Activated naive CD8-positive, alpha-beta T cell treated with anti-CD3 and anti-CD28 coated beads, Interleukin-2, amount 50 U/mL, for 16 hours (primary cell): ENCODE results near the gene HECTD1.
"Not testable (repeated sequence)": the region's sequence is repeated elsewhere in the genome, so short reads cannot be mapped to it uniquely, and the experiment has no call there.

ENCODE experiments used
- DNase-seq: peaks from one replicate; pipeline ENCODE4 v3.0.0-alpha.2; 2020; ENCODE audit warnings: low read depth, low spot score

HECTD1 gene

DNA sequence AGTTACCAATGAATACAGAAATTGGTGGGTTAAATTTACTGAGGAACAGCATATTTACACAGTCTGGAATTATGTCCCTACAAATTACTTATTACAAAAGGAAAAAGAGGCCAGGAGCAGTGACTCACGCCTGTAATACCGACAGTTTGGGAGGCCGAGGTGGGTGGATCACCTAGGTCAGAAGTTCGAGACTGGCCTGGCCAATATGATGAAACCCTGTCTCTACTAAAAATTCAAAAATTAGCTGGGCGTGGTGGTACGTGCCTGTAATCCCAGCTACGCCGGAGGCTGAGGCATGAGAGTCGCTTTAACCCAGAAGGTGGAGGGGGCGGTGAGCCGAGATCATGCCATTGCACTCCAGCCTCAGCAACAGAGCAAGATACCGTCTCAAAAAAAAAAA lies 52.6 kb downstream of the HECTD1 start:
- DNase-seq, result no peak

DNA sequence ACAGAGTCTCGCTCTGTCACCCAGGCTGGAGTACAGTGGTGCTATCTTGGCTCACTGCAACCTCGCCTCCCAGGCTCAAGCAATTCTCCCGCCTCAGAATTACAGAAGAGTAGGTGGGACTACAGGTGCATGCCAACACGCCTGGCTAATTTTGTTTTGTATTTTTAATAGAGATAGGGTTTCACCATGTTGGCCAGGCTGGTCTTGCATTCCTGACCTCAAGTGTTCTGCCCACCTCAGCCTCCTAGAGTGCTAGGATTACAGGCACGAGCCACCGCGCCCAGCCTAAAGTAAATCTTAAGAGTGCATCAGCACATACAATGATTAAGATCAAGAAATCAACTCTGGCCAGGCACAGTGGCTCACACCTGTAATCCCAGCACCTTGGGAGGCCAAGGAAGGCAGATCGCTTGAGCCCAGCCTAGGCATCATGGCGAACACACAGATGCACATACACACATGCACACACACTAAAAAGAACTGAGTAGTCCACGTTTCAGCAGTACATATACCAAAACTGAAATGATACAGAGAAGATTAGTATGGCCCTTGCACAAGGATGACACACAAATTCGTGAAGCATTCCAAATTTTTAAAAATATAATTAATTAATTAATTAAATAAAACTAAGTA lies 65.0 kb downstream of the HECTD1 start:
- no peak for DNase-seq

DNA sequence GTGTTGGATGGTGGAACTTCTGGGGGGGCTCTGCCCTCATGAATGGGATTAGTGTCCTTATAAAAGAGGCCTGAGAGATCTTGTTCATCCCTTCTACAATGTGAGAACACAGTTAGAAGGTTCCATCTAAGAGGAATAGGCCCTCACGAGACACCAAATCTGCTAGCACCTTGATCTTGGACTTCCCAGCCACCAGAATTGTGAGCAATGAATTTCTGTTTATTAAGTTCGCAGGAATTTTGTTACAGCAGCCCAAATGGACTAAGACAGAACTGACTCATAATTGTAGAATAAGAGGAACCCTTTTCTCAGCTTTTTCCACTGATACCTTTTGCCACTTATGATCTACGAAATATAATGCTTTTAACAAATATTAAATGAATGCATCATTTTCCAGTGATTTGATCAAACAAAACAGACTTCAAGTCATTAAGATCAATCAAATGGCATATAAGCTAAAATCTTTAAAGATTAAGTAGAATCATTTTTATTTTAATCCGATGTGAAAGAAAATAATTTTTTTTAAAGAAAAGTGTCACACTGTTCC lies 68.2 kb downstream of the HECTD1 start:
- DNase-seq, result no peak

DNA sequence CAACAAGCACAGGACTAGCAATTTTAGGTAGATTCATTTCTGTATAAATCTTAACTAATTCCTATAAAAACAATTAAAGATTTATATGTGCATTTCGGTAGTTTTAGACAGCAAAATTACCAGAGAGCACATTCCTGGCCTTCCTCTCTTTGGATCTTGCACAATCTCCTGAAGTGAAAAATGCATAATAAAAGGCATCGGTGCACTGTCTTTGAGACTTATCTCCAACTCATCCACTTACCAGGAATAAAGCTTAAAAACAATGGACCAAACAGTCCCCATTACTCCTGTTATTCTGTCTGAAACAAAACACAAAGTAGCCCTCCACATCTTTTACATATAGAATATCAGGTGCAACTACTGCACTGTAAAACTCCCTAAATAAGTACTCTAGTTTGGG lies 69.3 kb downstream of the HECTD1 start:
- no peak for DNase-seq

DNA sequence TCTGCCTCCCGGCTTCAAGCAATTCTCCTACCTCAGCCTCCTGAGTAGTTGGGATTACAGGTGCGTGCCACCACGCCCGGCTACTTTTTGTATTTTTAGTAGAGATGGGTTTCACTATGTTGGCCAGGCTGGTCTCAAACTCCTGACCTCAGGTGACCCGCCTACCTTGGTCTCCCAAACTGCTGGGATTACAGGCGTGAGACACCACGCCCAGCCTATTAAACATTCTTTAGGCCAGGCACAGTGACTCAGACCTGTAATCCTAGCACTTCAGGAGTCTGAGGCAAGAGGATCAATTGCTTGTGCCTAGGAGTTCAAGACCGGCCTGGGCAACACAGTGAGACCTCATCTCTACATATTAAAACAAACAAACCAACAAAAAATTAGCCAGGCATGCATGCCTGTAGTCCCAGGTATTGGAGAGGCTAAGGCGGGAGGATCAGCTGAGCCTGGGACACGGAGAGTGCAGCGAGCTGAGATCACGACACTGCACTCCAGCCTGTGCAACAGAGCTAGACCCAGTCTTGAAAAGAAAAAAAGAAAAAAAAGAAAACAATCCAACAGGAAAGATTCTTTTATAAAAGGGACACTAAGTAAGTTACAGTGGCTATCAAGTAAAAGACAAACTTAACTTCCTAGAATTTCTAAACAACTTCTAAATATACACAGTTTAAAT lies 70.2 kb downstream of the HECTD1 start:
- no peak for DNase-seq

DNA sequence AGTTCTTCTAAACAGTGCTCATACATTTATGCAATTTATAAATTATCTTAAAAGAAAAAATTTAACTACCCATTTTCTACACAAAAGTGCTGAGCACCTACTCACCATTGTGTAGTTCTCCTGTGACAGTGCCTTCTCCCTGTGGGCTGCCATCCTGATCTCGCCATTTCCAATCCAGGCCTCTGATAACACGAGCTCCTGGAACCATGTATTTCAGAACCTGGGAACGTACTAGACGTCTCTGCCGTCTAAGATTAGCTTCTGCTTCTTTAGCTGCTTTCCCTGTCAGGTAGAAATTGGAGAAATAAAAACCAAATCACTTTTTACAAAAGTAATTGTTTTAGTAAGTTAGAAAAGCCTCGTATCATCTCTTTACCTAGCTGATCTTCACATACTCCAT lies 74.5 kb downstream of the HECTD1 start:
- DNase-seq, result no peak

DNA sequence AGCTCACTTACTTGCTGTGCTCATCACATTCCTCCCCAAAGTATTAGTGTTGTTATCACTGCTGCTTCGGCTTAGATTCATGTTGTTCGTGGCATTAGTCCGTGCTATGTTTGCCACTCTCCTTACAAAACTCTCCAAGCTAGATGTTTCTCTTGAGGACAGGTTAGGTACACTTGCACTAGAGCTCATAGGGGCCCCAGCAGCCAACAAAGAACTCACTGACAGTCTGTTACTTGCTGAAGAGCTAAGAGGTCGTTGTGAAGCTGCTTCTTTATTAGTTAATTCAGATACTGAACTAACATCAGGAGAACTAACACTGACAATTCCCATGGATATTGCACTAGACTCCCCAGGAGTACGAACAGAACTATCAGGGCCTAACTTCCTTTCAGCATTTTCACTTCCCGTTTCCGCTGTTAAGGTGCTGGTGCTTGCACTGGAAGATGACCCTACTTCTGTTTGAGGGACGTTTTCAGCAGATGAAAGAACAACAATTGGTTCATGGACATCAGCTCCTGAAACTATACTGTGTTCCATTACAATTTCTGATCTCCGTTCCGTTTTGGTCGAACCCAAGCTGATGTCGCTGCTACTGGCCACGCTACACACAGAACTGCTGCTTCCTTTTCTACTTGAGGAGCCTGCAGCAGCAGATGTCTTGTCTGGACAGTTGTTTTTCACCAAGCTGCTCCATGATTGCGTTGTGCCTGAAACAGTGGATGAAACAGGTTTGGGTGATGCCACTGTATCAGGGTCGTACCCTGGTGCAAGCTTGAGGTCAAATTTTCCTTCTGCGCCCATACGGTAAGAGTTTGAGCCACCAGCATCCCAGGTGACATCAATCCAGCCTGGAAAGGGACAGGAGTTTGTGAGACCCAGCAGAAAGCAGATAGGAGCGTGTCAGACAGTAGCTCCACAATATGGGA lies 78.7 kb downstream of the HECTD1 start:
- no peak for DNase-seq

DNA sequence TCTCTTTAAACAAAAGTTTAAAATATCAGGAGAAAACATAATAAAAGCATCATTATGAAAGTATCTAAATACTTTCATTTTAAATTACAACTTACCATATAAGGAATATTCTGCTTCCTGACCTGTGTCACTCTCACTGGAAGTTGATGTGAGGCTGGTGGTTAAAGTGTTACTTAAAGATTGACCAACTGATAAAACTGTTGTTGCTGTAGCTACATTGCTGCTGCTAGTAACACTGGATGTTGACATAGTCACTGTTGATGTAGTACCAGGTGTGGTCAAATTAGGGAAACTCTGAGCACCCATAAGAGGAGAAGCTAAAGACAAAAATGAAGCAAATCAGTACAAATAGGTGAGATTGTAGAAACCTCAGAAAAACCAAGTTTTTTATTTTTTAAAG lies 79.9 kb downstream of the HECTD1 start:
- DNase-seq, result no peak

DNA sequence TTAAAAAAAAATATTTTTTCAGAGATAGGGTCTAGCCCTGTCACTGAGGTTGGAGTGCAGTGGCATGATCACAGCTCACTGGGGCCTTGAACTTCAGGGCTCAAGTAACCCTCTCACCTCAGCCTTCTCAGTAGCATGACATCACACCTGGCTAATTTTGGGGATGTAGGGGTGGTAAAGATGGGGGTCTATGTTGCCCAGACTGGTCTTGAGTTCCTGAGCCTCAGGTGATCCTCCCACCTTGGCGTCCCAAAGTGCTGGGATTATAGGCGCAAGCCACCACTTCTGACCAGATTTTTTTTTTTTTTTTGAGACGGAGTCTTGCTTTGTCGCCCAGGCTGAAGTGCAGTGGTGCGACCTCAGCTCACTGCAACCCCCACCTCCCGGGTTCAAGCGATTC lies 80.9 kb downstream of the HECTD1 start:
- DNase-seq, result no peak

DNA sequence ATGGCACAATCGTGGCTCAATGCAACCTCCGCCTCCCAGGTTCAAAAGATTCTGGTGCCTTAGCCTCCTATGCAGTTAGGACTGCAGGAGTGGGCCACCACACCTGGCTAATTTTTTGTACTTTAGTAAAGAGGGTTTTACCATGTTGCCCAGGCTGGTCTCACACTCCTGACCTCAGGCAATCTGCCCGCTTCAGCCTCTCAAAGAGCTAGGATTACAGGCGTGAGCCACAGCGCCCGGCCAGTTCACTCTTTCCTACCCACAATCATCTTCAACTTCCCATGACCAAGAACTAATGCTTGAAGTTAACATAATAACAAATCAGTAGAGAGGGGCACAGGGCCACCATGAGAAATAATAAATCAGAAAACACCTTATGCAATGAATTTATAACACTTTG lies 82.4 kb downstream of the HECTD1 start:
- DNase-seq, result no peak

DNA sequence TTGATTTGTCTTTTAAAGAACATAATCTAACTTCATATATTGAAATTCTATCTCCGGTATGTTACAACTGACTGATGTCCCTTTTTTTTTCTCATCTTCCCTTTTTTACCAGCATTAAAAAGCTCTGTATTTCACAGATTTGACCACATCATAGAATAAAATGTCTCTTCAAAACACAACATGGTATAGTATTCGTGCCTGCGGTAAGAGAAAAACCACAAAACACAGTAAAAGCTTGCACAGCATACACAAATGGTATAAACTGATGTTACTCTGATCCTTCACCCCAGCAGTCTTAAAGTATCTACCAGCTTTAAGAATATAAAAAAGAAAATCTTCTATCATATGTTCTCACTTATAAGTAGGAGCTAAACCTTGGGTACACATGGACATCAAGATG lies 83.4 kb downstream of the HECTD1 start:
- no peak for DNase-seq

DNA sequence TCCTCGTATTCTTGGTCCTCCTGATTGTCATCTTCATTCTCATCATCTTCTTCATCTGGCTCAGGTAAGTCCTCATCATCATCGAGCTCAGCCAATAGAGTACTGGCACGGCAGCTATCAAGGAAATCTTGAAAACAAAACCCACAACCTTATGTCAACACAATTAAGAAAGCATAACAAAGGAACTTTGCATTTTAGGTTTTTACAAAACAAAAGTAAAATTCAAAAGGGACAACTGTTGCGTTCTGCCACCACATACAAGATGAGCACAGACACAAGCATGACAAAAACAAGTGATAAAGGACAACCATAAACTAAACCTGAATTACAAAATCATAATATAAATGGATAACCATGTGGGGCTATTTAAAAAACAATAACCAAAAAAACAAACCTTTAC lies 84.7 kb downstream of the HECTD1 start:
- no peak for DNase-seq

DNA sequence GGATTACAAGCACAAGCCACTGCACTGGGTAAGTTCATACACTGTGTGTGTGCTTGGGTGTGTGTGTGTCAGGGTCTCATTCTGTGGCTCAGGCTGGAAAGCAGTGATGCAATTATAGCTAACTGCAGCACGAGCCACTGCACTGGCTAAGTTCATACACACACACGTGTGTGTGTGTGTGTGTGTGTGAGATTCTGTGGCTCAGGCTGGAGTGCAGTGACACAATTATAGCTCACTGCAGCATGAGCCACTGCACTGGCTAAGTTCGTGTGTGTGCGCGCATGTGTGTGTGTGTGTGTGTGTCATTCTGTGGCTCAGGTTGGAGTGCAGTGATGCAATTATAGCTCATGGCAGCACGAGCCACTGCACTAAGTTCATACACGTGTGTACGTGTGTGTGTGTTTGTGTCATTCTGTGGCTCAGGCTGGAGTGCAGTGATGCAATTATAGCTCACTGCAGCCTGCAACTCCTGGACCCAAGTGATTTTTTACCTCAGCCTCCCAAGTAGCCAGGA lies 85.4 kb downstream of the HECTD1 start:
- no peak for DNase-seq

DNA sequence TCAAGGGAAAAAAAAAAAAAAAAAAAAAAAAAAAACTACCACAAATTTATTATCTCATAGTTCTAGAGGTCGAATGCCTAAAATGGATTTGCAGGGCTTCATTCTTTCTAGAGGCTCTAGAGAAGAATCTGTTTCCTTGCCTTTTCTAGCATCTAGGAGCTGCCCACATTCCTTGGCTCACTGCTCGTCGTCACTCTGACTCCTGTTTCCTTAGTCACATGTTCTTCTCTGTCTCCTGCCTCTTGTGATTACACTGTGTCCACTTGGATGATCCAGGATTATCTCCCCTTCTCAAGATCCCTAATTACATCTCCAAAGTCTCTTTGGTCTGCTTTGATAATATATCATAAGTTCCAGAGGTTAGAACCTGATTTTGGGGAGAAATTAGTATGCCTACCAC lies 88.7 kb downstream of the HECTD1 start:
- DNase-seq, result no peak

DNA sequence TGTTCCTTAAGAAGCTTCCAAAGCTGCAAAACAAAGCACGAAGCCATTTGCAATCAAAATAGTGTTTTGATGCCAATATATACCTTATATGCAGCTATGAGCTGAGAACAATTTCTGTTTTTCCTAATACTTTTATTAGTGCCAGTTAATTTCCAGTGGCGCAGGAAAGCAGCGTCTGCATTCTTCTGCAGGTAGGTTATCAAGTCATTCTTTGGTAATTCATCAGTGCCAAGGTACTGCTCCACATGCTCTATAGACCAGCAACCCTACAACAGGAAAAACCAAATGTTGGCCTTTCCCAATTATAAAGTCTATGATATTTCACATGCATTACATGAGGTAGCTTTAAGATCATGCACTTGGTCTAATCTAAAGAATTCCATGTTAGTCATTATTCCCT lies 93.8 kb downstream of the HECTD1 start:
- no peak for DNase-seq

DNA sequence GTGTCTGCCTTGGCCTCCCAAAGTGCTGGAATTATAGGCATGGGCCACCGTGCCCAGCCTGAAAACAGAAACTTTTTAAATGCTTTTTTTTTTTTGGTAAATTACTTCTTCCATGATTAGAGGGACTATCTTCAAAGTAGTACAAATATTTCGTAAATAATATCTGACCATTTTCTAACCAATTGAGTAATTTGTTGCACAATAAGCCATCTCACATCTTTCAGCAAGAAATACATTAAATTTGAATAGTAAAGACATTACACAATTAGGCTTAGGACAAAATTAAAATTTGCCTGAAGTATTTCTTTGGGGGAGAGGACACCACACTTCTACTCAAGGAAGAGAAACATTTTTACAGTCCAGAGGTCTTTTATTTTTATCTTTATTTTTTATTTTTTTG lies 96.7 kb downstream of the HECTD1 start:
- DNase-seq, result no peak

DNA sequence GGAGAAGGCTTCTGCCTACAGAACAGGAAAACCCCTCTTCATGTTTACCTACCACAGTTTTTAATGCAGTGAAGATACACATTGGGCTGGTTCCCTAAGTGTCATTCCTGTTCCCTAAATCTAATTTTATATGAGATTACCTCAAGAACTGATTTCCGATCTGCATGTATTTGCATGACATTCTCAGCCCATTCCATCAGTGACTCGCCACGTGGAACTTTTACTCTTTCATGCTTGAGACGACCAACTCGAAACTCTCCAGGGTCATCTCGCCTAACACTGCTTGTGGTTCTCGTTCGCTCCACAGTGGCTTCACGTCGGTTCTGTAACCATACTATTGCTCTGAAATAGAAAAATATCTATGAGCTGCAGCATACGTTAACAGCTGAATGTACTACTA lies 98.3 kb downstream of the HECTD1 start:
- DNase-seq, result no peak

DNA sequence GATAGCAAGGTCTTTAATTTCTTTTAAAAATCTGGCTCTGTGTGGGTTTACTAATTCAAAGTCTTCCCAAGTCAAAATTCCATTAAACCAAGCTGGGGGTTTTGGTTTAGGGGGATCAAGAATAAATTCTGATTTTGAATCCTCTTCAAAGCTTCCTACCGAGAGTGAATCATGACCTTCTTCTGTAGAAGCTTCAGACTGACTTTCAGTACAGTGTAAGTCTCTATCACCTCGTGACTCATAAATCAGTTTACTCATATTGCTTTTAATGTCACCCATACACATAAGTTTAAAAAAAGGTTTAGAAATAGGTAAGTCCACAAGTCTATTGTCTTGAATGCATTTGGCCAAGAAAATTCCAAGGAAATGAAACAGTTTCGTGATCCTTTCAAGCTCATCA lies 100.8 kb downstream of the HECTD1 start:
- DNase-seq, result no peak

DNA sequence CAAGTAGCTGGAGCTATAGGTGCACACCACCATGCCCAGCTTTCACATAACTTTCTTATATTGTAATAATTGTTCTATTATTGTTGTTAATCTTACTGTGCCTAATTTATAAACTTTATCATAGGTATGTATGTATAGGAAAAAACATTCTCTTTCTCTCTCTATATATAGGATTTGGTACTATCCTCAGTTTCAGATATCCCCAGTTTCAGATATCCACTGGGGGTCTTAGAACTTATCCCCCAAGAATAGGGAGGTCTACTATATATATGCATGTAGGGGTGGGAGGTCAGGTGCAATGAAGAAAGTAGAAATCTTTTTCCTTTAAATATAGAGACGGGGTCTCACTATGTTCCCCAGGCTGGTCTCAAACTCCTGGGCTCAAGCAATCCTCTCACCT lies 110.5 kb downstream of the HECTD1 start:
- no peak for DNase-seq

DNA sequence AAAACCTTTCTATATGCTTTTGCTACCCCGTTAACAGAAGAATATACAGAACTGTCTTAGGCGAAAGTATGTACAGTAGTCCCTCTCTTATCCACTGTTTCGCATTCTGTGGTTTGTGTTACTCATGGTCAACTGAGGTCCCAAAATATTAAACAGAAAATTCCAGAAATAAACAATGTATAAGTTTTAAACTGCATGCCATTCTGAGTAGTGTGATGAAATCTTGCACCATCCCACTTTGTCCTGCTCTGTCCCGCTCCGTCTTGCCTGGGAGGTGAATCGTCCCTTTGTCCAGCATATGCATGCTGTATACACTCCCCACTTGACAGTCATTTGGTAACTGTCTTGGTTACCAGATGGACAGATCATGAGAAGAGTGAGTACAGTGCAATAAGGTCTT lies 111.3 kb downstream of the HECTD1 start:
- no peak for DNase-seq

DNA sequence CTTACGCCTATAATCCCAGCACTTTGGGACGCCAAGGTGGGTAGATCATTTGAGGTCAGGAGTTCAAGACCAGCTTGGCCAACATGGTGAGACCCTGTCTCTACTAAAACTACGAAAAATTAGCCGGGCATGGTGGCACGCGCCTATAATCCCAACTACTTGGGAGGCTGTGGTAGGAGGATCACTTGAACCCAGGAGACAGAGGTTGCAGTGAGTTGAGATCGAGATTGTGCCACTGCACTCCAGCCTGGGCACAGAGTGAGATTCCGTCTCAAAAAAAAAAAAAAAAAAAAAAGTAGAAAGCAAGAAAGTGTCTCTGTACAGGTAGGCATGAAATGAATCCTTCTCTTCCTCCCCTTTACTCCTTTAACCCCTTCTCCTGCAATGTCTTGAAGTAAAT lies 111.8 kb downstream of the HECTD1 start:
- not testable (repeated sequence) for DNase-seq
